GM19043 (cell line): ENCODE results near the gene GJB1.
A peak's percentile ranks its signal among the peaks of the same experiment; 100 is the strongest.
"Not testable (repeated sequence)": the region's sequence is repeated elsewhere in the genome, so short reads cannot be mapped to it uniquely, and the experiment has no call there.

Experiments
- ATAC-seq: cut with Tn5 transposase; IDR thresholded peaks from one replicate; pipeline ENCODE4 v1.9.1; 2021; ENCODE audit warnings: low read depth; ENCODE audit not compliant: unreplicated experiment

GJB1 gene

GRCh38 chrX:71253253-71254091, 30.4 kb downstream of the GJB1 start:
- no peak for ATAC-seq

DNA sequence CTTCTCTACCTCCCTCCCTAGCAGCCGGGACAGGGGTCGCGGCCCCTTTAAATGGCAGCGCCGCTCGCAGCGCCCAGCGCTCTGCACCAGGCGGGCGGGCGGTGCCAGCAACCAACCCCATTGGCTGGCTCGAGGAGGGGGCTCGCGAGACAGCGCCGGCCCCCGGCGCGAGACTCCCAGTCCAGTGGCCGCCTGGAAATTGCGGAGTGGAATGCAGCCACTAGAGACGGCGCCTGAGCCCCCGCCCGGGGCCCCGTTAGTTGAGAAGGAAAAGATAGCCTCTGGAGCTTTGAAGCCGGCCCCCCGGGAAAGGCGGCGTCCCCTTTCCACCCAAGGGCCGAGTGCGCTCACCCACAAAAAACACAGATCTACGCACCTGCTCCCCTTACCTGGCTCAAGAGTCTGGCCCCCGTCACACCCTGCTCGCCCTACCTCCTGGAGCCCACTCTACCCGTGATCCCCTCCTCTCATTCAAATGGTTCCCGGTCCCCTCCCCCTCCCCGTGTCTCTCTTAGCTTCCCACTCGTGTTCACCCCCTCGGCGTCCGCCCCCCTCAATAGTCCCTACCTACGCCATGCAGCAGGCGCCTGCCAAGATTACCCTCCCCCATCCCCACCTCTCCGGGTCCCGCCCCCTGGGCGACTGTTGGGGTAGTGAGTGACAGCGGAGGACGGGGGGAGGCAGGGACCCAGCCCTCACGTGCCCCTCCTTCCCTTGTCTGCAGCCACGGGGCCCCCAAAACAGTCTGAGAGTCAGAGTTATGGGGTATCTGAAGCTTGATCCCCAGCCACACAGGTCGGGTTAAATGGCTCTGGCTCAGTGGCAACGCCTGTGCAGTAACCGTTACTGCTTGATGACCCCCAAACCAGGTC, 31.3 kb downstream of the GJB1 start, which contains the start of gene ZMYM3:
ZMYM3 (minus strand) TSS at position 49 of the 872 bp plus-strand sequence. CDS start 885 bp downstream, outside the sequence.
- ATAC-seq: peak; percentile 82

DNA sequence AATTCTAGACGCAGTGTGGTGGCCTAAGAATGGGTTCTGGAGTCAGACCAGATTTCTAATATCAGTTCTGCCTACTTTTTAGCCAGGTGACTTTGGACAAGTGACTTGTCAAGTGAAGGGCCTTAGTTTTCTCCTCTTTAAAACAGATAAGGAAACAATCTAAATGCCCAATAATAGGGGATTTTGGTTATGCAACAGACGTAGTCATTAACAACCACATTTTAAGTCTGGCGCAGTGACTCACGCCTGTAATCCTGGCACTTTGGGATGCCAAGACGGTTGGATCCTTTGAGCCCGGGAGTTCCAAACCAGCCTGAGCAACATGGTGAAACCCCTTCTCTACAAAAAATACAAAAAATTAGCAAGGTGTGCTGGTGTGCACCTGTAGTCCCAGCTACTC, 33.0 kb downstream of the GJB1 start:
- no peak for ATAC-seq

- no peak for ATAC-seq
Observed at GRCh38 chrX:71256856-71257255, 33.8 kb downstream of the GJB1 start.

- ATAC-seq: not testable (repeated sequence)
Observed at GRCh38 chrX:71268624-71269023, 45.6 kb downstream of the GJB1 start.

GRCh38 chrX:71269801-71270395, 46.9 kb downstream of the GJB1 start:
- no peak for ATAC-seq

DNA sequence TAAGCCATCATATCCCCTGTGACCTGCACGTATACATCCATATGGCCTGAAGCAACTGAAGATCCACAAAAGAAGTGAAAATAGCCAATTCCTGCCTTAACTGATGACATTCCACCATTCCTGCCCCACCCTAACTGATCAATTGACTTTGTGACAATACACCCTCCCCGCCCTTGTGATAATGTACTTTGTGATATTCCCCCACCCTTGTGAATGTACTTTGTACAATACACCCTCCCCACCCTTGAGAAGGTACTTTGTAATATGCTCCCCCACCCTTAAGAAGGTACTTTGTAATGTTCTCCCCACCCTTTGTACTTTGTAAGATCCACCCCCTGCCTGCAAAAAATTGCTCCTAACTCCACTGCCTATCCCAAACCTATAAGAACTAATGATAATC, 49.3 kb downstream of the GJB1 start:
- ATAC-seq: not testable (repeated sequence)
